Measurements from ENCODE around the gene JMJD8.
A peak's percentile ranks its signal among the peaks of the same experiment; 100 is the strongest.

JMJD8 gene

GRCh38 chr16:695355-696089 is 11.4 kb upstream of the JMJD8 start (continued):
- TF ChIP-seq ZNF175 (tag by site-specific recombination; IDR thresholded peaks at IDR 0.05), result no peak
- no peak for TF ChIP-seq ZNF416 (tag by site-specific recombination; IDR thresholded peaks at IDR 0.05)
- TF ChIP-seq ZNF777 (tag by site-specific recombination; IDR thresholded peaks at IDR 0.05; ENCODE audit: borderline replicate concordance), result no peak
- TF ChIP-seq HOXA7 (CRISPR knock-in tag; IDR thresholded peaks at IDR 0.05; ENCODE audit: borderline replicate concordance), result no peak
- TF ChIP-seq ZNF391 (tag by site-specific recombination; IDR thresholded peaks at IDR 0.05; ENCODE audit: borderline replicate concordance, low read depth), result peak; percentile 70; the same call in 1 of the 2 replicates
- TF ChIP-seq TCF7L2 (IDR thresholded peaks at IDR 0.05; ENCODE audit: borderline replicate concordance, low read depth, low read length), result no peak
- no peak for TF ChIP-seq ZBTB10 (tag by site-specific recombination; IDR thresholded peaks at IDR 0.05)

GRCh38 chr16:694863-695354 is 10.8 kb upstream of the JMJD8 start:
- Histone ChIP-seq H3K4me3 (ENCODE audit: low read depth, low read length) (peak overlapping the region; percentile 28), H3K9me3 (ENCODE audit: control insufficient read depth, insufficient read depth, low read depth, low read length) (no peaks in the 10 kb centered on the region), H3K36me3 (ENCODE audit: control insufficient read depth in 2 of 2, insufficient read depth in 1 of 2, low read length in 2 of 2) (no peaks in the 10 kb centered on the region), H3K27ac (ENCODE audit: extremely low read depth, low read depth, low read length) (no peak overlapping the region), H3K4me1 (ENCODE audit: control insufficient read depth, insufficient read depth, low read length) (no peaks in the 10 kb centered on the region)
- TF ChIP-seq PATZ1 (tag by site-specific recombination; IDR thresholded peaks at IDR 0.05), result peak; percentile 36; the same call in 1 of the 2 replicates
- TF ChIP-seq ZNF555 (tag by site-specific recombination; conservative IDR thresholded peaks at IDR 0.05), result no peak
- TF ChIP-seq ZNF239 (tag by site-specific recombination; IDR thresholded peaks at IDR 0.05), result no peak
- ChIA-PET POLR2A (interaction anchor here (0.9 to 1.9 kb wide), 13 partner anchors 8 to 112 kb away, joined by 3 to 8 read pairs (median 4); partner anchors contain the start of genes ANTKMT, JMJD8, RHBDL1 and STUB1), CTCF (interaction anchor here (1.0 to 2.0 kb wide), 2 partner anchors 9 to 18 kb away, joined by 3 to 8 read pairs; no protein-coding TSS in a partner anchor)

- Histone ChIP-seq H3K4me1 (ENCODE audit: control insufficient read depth, insufficient read depth, low read length) (no peaks in the 10 kb centered on the region), H3K9me3 (ENCODE audit: control insufficient read depth, insufficient read depth, low read depth, low read length) (no peaks in the 10 kb centered on the region), H3K4me3 (ENCODE audit: low read depth, low read length) (no peak overlapping the region), H3K36me3 (ENCODE audit: control insufficient read depth in 2 of 2, insufficient read depth in 1 of 2, low read length in 2 of 2) (peaks cover 0 to under 1% of the 10 kb centered on the region in 2 experiments; a peak in 1 of 3 replicates), H3K27ac (ENCODE audit: extremely low read depth, low read depth, low read length) (no peak overlapping the region)
- CTCF ChIA-PET, result interaction anchor here (2.0 kb wide), 1 partner anchor 18 kb away, joined by 8 read pairs; no protein-coding TSS in a partner anchor
- POLR2A ChIA-PET, result interaction anchor here (1.5 to 1.9 kb wide), 4 partner anchors 8 to 15 kb away, joined by 4 to 8 read pairs (median 6); partner anchors contain the start of gene JMJD8
- TF ChIP-seq ZNF19 (tag by site-specific recombination; IDR thresholded peaks at IDR 0.05; ENCODE audit: low read depth) (no peak), ZNF433 (tag by site-specific recombination; IDR thresholded peaks at IDR 0.05; ENCODE audit: low read depth) (no peak), PRDM1 (tag by site-specific recombination; IDR thresholded peaks at IDR 0.05) (no peak), ZFP3 (tag by site-specific recombination; IDR thresholded peaks at IDR 0.05; ENCODE audit: low read depth) (no peak), INSM2 (tag by site-specific recombination; IDR thresholded peaks at IDR 0.05) (no peak), SP2 (tag by site-specific recombination; IDR thresholded peaks at IDR 0.05) (no peak), SP3 (tag by site-specific recombination; IDR thresholded peaks at IDR 0.05) (no peak)
These were observed 10.2 kb upstream of the JMJD8 start for GRCh38 chr16:694187-694862.

Measured in HEK293 (cell line).